Activated T-cell treated with anti-CD3 and anti-CD28 coated beads, Interleukin-2, amount 50 U/mL, for 48 hours (primary cell): ENCODE measurements around the gene HS3ST3B1.

Experiments
- DNase-seq, 2 experiments: peaks; one replicate each; pipeline ENCODE4 v3.0.0-alpha.2; 2020

HS3ST3B1 gene

GRCh38 chr17:14359163-14360020, 58.5 kb downstream of the HS3ST3B1 start:
- DNase-seq, result peak; percentile 72 to 73

DNA sequence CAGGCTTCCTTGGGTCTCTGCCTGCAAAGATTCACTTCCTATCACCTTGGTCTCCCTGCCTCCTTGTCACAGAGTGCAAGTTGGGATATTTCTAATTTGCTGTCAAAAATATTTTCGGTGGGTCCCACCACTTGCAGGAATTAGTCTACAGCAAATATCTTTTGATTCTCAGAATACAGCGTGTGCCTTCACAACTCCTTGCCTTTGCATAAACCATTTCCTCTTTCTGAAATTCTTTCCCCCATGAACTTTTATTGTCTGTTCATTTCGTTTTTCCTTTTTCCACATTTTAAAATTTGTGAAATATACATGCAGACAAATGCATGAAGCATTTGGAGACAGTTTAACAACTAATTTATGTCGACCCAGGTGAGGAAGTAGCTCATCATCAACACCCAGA, 60.0 kb downstream of the HS3ST3B1 start:
- no peak for DNase-seq

- no peak for DNase-seq
Observed at GRCh38 chr17:14361470-14361869, 60.6 kb downstream of the HS3ST3B1 start.

DNA sequence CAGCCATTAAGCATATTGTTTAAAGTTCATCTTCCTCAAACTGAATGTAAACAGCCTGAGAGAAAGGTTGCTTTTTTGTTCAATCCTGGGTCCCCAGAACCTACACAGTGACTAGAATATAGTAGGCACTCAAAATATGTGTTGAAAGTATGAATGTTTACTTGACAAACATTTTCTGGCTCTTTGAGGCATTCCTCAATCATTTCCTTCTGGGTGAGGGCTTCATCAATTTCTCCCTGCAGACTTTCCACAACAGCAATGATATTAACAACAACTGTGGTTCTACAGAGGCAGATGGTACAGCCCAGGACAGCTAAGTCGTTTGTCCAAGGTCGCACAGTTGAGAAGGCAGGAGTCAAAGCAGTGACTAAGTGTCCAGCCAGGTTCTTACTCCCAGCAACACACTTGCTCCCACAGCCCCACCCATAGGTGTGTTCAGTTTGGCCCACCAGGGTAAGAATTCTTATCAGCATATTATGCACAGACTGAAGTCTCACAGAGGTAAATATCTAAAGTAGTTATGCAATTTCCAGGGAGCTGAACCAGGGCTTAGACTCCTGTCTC, 61.1 kb downstream of the HS3ST3B1 start:
- DNase-seq, result no peak

GRCh38 chr17:14366199-14366598, 65.3 kb downstream of the HS3ST3B1 start:
- DNase-seq, result no peak

DNA sequence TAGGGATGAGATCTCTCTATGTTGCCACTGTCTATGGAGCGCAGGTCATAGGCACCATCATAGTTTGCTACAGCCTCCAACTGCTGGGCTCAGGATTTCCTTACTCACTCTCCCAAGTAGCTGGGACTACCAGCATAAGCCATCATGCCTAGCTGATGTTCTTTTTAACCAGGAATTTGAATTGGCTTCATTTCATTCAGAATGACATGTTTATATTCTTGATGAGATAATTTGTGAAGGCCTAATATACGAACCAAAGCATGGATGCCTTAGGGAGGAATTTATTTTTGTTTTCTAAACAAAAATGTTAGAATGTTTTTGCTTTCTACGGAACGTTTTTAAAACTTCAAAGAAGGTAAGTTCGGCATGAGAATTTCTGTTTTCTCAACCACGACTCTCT, 71.6 kb downstream of the HS3ST3B1 start:
- DNase-seq, result no peak

DNA sequence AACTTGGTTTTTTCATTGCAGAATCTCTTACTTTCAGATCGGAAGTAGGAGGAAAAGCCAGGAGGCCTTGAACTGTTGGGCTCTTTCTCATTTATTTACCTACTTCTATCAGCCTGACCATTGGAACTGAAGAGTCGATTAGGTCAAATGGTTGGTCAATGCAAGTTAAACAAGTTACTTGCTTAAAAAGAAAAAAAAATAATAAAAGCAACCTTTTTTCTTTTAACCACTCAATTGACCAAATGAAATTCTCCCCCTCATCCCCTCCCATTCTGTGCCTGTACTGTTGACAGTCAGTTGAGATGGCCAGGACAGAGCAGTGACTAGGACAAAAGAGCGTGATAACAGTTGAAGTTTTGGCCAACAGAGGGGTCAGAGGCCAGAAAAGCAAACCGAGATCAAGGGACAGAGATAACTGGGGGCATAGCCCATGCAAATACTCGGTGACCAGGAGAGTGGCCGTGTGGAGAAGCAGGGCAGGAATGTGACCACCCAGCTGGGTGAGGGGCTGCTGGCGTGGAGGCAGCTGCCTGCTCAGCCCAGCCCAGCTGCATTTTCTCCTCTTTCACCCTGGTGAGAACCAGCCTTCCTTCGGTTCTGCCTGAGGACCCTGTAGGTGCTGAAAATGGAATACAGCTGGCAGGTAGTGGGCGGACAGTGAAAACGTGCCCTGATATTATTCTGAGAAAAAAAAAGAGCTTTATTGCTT, 72.2 kb downstream of the HS3ST3B1 start:
- DNase-seq, result no peak

- no peak for DNase-seq
Observed at GRCh38 chr17:14373614-14374259, 72.9 kb downstream of the HS3ST3B1 start.

DNA sequence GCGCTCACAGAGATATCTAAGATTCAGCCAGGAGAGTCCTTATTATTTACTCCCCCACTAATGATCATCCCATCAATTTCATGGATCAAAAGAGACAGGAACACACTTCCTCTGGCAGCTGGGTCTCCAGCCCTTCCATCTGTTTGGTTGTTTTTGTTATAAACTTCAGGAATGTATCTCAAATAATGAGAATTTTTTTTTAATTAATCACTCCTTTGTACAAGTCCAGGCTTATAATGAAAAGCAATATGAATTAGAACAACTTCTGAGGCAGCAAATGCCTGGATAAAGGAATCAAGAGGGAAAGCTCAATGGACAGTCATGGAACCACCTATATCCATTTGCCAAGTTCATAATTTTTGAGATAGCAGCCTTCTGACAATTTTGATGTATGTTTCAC, 73.4 kb downstream of the HS3ST3B1 start:
- DNase-seq, result no peak

DNA sequence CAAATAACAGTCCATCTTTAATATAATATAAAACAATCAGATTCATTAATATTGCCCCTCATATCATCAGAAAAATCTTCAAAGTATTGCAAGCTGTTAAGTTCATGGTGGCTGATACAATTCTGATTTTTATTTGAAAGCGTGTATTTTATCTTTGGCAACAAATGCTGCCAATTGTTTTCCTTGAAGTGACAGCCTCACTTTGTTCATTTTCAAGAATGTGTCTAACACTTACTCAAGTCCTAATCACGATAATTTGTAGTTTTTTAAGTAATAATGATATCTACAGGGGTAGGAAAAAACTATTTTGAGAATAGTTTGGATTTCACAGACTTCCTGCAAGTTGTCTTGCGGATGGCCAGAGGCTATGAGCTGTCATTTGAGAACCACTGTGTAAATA, 75.8 kb downstream of the HS3ST3B1 start:
- no peak for DNase-seq

DNA sequence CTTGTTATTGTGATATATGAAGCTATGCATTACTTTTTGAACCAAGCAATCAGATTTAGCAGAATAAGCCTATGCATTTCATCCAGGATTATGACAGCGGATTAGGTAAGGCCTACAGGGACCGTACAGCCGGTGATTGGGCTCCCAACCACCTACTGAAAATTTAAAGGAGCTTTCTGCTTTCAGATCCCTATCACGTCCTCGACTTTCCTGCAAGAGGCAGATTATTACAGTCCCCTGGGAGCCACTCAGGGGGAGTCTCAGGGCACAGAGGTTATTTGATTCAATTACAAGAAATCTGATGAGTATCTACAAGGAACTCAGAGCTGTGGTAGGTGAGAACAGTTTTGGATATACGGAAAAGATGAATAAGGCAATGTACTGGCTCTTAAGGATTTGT, 80.7 kb downstream of the HS3ST3B1 start:
- DNase-seq, result no peak

GRCh38 chr17:14387036-14387435, 86.2 kb downstream of the HS3ST3B1 start:
- DNase-seq, result no peak

GRCh38 chr17:14389681-14390080, 88.8 kb downstream of the HS3ST3B1 start:
- no peak for DNase-seq

DNA sequence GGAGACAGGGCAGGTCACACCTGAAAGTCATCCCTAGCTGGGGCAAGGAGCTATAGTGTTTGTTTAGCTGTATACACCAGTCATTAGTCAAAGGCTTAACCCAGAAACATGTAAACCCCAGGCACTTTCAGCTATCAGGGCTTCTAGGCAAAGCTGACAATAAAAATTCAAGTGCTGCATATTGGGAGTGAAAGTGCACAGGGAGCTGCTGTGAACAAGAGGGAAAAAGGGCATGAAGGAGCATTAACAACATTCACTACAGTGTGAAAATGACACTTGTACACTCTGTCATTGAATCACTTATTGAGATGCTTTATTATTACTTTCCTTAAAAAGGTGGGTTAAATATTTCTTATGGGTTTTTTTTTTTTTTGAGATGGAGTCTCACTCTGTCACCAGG, 92.8 kb downstream of the HS3ST3B1 start:
- DNase-seq, result no peak

GRCh38 chr17:14395255-14395654, 94.4 kb downstream of the HS3ST3B1 start:
- DNase-seq, result no peak

- no peak for DNase-seq
Observed at GRCh38 chr17:14396547-14396946, 95.7 kb downstream of the HS3ST3B1 start.

- no peak for DNase-seq
Observed at GRCh38 chr17:14398766-14399165, 97.9 kb downstream of the HS3ST3B1 start.
